Measurements from ENCODE around the gene PCMT1. TPM values are rescaled to one million over a fixed set of nuclear protein-coding genes. Genes with fewer than 3 reads are reported as not detected.

Gene PCMT1
- total and polyA plus RNA-seq, 10 of the 15 experiments (the other 5 are each of a cell fraction or from before 2014, with no cell fraction given): 48.5 to 126 (median 81.2) TPM

GRCh38 chr6:149755300-149756260 lies 6.0 kb downstream of the PCMT1 start (continued):
- TF ChIP-seq FOS (IDR thresholded peaks at IDR 0.05; ENCODE audit: borderline replicate concordance, extremely low read depth, insufficient read length): no peak
- TF ChIP-seq RFX5 (IDR thresholded peaks at IDR 0.05; ENCODE audit: low read depth, low read length): no peak
- no peak for TF ChIP-seq POLR2AphosphoS2 (IDR thresholded peaks at IDR 0.05; ENCODE audit: low read depth, low read length)
- TF ChIP-seq GABPA (IDR thresholded peaks at IDR 0.05; ENCODE audit: low read depth): no peak
- no peak for TF ChIP-seq CTCF (IDR thresholded peaks at IDR 0.05 in 2 of 3, conservative IDR thresholded peaks at IDR 0.05 in 1 of 3; ENCODE audit: control insufficient read depth in 2 of 3, extremely low read depth in 1 of 3, insufficient read depth in 1 of 3, low read depth in 3 of 3, low read length in 3 of 3)
- no peak for TF ChIP-seq MYB (IDR thresholded peaks at IDR 0.05; ENCODE audit: borderline replicate concordance, low read depth, low read length)
- no peak for TF ChIP-seq E4F1 (IDR thresholded peaks at IDR 0.05; ENCODE audit: borderline replicate concordance, partially characterized antibody)
- no peak for TF ChIP-seq ZNF24 (IDR thresholded peaks at IDR 0.05)
- no peak for TF ChIP-seq ATF3 (IDR thresholded peaks at IDR 0.05; ENCODE audit: borderline replicate concordance, extremely low read depth, low read depth, low read length)
- TF ChIP-seq MTA2 (IDR thresholded peaks at IDR 0.05; ENCODE audit: low read depth): peak; percentile 84
- 0 out of 2 replicates have a peak, but pooled peaks have one; percentile 33 for TF ChIP-seq TBL1XR1 (IDR thresholded peaks at IDR 0.05; ENCODE audit: low read depth, low read length)
- TF ChIP-seq ZNF207 (IDR thresholded peaks at IDR 0.05; ENCODE audit: borderline replicate concordance): no peak
- 0 out of 4 replicates have a peak, but pooled peaks of 1 of the 2 experiments have one; percentile 20 for TF ChIP-seq BHLHE40 (IDR thresholded peaks at IDR 0.05; ENCODE audit: borderline replicate concordance in 1 of 2, low read depth in 2 of 2, low read length in 1 of 2)
- peak; percentile 59; the same call in 1 of the 2 replicates for TF ChIP-seq IKZF1 (conservative IDR thresholded peaks at IDR 0.05)
- no peak for TF ChIP-seq ZBTB11 (CRISPR knock-in tag; IDR thresholded peaks at IDR 0.05)
- TF ChIP-seq MXI1 (IDR thresholded peaks at IDR 0.05; ENCODE audit: low read depth, low read length): no peak
- TF ChIP-seq DPF2 (IDR thresholded peaks at IDR 0.05): 0 out of 2 replicates have a peak, but pooled peaks have one; percentile 22
